OCI-LY1 (cell line): Measurements from ENCODE around the gene GFOD2.

Experiments
- H2AFZ ChIP-seq: fragments of 200-600 bp; sonication (generic), shearing (Covaris generic); 2 replicates; pipeline ENCODE4 v1.6.0; 2014; ENCODE audit warnings: antibody characterized with exemption, mild to moderate bottlenecking, low read length
- H3F3A ChIP-seq: fragments of 200-600 bp; sonication (generic), shearing (Covaris generic); 2 replicates; pipeline ENCODE4 v1.6.0; 2014; ENCODE audit warnings: mild to moderate bottlenecking, antibody characterized with exemption, low read length, moderate library complexity; ENCODE audit not compliant: insufficient read depth
- H3K27ac ChIP-seq: fragments of 200-600 bp; sonication (generic); 2 replicates; pipeline ENCODE4 v1.5.1; 2014; ENCODE audit warnings: low read length, mixed run types, mild to moderate bottlenecking, low read depth; ENCODE audit not compliant: poor library complexity, severe bottlenecking
- H3K27me3 ChIP-seq: fragments of 200-600 bp; sonication (generic); 2 replicates; pipeline ENCODE4 v1.6.0; 2014; ENCODE audit warnings: antibody characterized with exemption, mild to moderate bottlenecking, low read length, moderate library complexity; ENCODE audit not compliant: insufficient read depth
- H3K36me3 ChIP-seq: fragments of 200-600 bp; sonication (generic); 2 replicates; pipeline ENCODE4 v1.6.1; 2014; ENCODE audit warnings: mild to moderate bottlenecking, antibody characterized with exemption, low read length, moderate library complexity, mixed read lengths; ENCODE audit not compliant: insufficient read depth
- H3K4me1 ChIP-seq: fragments of 200-600 bp; sonication (generic); 2 replicates; pipeline ENCODE4 v1.5.1; 2014; ENCODE audit warnings: mild to moderate bottlenecking, low read length, moderate library complexity; ENCODE audit not compliant: insufficient read depth, severe bottlenecking
- H3K4me2 ChIP-seq: fragments of 200-600 bp; sonication (generic), shearing (Covaris generic); 2 replicates; pipeline ENCODE4 v1.6.1; 2014; ENCODE audit warnings: low read length
- H3K4me3 ChIP-seq: fragments of 200-600 bp; sonication (generic); 2 replicates; pipeline ENCODE4 v1.5.1; 2014; ENCODE audit warnings: low read length, low read depth, mild to moderate bottlenecking, mixed read lengths; ENCODE audit not compliant: poor library complexity, severe bottlenecking
- H3K79me2 ChIP-seq: fragments of 200-600 bp; shearing (Covaris generic); 2 replicates; pipeline ENCODE4 v1.6.1; 2016; ENCODE audit warnings: mixed run types, low read length, mixed read lengths; ENCODE audit not compliant: insufficient read depth
- H3K9ac ChIP-seq: fragments of 200-600 bp; sonication (generic), shearing (Covaris generic); 2 replicates; pipeline ENCODE4 v1.6.1; 2014; ENCODE audit warnings: mild to moderate bottlenecking, low read length, mixed read lengths
- H3K9me2 ChIP-seq: fragments of 200-600 bp; sonication (generic), shearing (Covaris generic); 2 replicates; pipeline ENCODE4 v1.6.1; 2014; ENCODE audit warnings: low read depth, mild to moderate bottlenecking, low read length, mixed read lengths
- H3K9me3 ChIP-seq: fragments of 200-600 bp; shearing (Covaris generic); 2 replicates; pipeline ENCODE4 v1.6.1; 2014; ENCODE audit warnings: low read length, mixed read lengths
- H4K20me1 ChIP-seq: fragments of 200-600 bp; sonication (generic), shearing (Covaris generic); 2 replicates; pipeline ENCODE4 v1.6.0; 2016; ENCODE audit warnings: mild to moderate bottlenecking, low read length; ENCODE audit not compliant: insufficient read depth
- CTCF ChIP-seq: fragments of 200-600 bp; sonication (generic), shearing (Covaris generic); IDR thresholded peaks from 2 replicates; pipeline ENCODE4 v1.5.1; 2017; ENCODE audit warnings: mild to moderate bottlenecking, antibody characterized with exemption, low read length, moderate library complexity, mixed read lengths
- EZH2 ChIP-seq: fragments of 200-600 bp; sonication (generic), shearing (Covaris generic); IDR thresholded peaks from 2 replicates; pipeline ENCODE4 v1.8.0; 2017; ENCODE audit warnings: borderline replicate concordance, mixed run types, mild to moderate bottlenecking, antibody characterized with exemption, low read length, moderate library complexity, mixed read lengths

GFOD2 gene

GRCh38 chr16:67709050-67709449 lies 10.1 kb downstream of the GFOD2 start:
- no peaks in the 10 kb centered on the region for H3K9me2 ChIP-seq
- no peak for TF ChIP-seq CTCF
- TF ChIP-seq EZH2, result no peak
- H3K36me3 ChIP-seq, result peaks cover 12% of the 10 kb centered on the region
- no peaks in the 10 kb centered on the region for H3K27me3 ChIP-seq
- H3K4me3 ChIP-seq, result no peak overlapping the region
- no peaks in the 10 kb centered on the region for H3K9me3 ChIP-seq
- no peak overlapping the region for H3K9ac ChIP-seq
- peaks cover 50% of the 10 kb centered on the region for H3K79me2 ChIP-seq
- H3K27ac ChIP-seq, result no peak overlapping the region
- no peak overlapping the region for H3K4me2 ChIP-seq
- H4K20me1 ChIP-seq, result no peaks in the 10 kb centered on the region
- no peak overlapping the region for H2AFZ ChIP-seq
- no peaks in the 10 kb centered on the region for H3F3A ChIP-seq
- peaks cover 3% of the 10 kb centered on the region for H3K4me1 ChIP-seq

GRCh38 chr16:67708368-67708771 lies 10.7 kb downstream of the GFOD2 start:
- H2AFZ ChIP-seq, result no peak overlapping the region
- H3F3A ChIP-seq, result no peaks in the 10 kb centered on the region
- TF ChIP-seq EZH2, result no peak
- TF ChIP-seq CTCF, result no peak

GRCh38 chr16:67707790-67708189 lies 11.3 kb downstream of the GFOD2 start:
- H3K4me2 ChIP-seq, result no peak overlapping the region
- peaks cover 9% of the 10 kb centered on the region for H3K4me1 ChIP-seq
- H3K27me3 ChIP-seq, result no peaks in the 10 kb centered on the region
- peaks cover 7% of the 10 kb centered on the region; the same call in 1 of the 2 replicates for H3K36me3 ChIP-seq
- H3K9me3 ChIP-seq, result no peaks in the 10 kb centered on the region
- H2AFZ ChIP-seq, result no peak overlapping the region
- H3K9me2 ChIP-seq, result no peaks in the 10 kb centered on the region
- no peaks in the 10 kb centered on the region for H4K20me1 ChIP-seq
- H3F3A ChIP-seq, result no peaks in the 10 kb centered on the region
- no peak overlapping the region for H3K9ac ChIP-seq
- TF ChIP-seq CTCF (no peak), EZH2 (no peak)
- peaks cover 43% of the 10 kb centered on the region for H3K79me2 ChIP-seq
- H3K4me3 ChIP-seq, result no peak overlapping the region
- no peak overlapping the region for H3K27ac ChIP-seq

More at GRCh38 chr16:67708368-67708771, 10.7 kb downstream of the GFOD2 start:
- Histone ChIP-seq H3K9me3 (no peaks in the 10 kb centered on the region), H3K4me3 (no peak overlapping the region), H3K36me3 (peaks cover 12% of the 10 kb centered on the region), H3K27me3 (no peaks in the 10 kb centered on the region), H3K4me2 (no peak overlapping the region), H3K27ac (no peak overlapping the region), H3K9ac (no peak overlapping the region), H4K20me1 (no peaks in the 10 kb centered on the region), H3K9me2 (no peaks in the 10 kb centered on the region), H3K79me2 (peaks cover 46% of the 10 kb centered on the region), H3K4me1 (peaks cover 8% of the 10 kb centered on the region)
